HG03520 (cell line): ENCODE data around the gene GPATCH11.

Experiments used
- ATAC-seq: cut with Tn5 transposase; IDR thresholded peaks from one replicate; pipeline ENCODE4 v1.9.1; 2021; ENCODE audit warnings: mild to moderate bottlenecking, moderate library complexity; ENCODE audit not compliant: unreplicated experiment

Gene GPATCH11

DNA sequence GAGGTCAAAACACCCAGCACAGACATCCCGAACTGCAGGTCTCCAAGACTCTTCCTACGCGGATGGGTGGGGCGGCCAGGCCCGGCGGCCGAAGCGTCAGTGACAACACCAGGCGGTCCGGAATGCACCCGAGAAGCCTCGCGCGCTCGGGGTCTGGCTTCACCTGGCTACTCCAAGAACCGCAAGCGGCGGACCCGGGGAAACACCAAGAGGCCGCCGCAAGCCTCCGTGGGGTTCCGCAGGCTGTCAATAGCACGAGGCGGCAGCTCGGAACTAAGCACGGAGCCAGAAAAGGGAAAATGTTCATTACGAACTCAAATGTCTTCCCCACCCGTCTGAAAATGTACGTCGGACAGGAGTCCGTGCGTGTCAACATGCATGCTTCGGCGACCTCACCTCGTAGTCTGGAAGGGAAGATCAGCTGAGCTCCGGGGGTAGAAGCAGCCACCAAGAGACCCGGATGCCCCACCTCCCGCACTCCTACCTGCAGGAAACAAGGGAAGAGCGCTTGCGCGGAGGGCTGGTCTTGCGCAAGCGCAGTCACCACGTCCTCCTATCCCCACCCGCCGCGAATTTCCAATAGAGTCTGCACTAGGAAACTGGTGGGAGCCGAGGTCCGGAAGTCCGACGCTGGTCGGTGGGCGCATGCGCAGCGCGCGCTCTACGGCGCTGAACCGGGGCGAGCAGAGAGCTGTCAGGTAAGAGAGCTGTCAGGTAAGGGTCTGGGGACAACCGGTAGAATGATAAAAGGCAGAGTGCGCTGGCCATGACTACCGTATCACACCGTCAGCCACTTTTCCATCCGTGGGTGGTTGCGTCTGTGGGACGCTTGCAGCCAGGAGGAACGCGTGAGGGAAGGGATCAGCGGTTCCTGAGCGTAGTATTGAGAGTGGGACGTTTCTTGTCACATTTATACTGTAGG lies at the start of gene GPATCH11, which contains the start of gene HEATR5B:
Gene GPATCH11, plus strand, starts transcription at position 646 of the 922 bp plus-strand sequence. CDS start 3,864 bp downstream, outside the sequence.
Gene HEATR5B, minus strand, starts transcription at position 500 of the 922 bp plus-strand sequence. CDS start 958 bp downstream, outside the sequence.
- peak; percentile 76 for ATAC-seq

GRCh38 chr2:37037771-37038170 lies 46.5 kb upstream of the GPATCH11 start:
- ATAC-seq: no peak

GRCh38 chr2:37039580-37039979 lies 44.7 kb upstream of the GPATCH11 start:
- no peak for ATAC-seq

- no peak for ATAC-seq
Observed at GRCh38 chr2:37052600-37053332, 31.6 kb upstream of the GPATCH11 start.

DNA sequence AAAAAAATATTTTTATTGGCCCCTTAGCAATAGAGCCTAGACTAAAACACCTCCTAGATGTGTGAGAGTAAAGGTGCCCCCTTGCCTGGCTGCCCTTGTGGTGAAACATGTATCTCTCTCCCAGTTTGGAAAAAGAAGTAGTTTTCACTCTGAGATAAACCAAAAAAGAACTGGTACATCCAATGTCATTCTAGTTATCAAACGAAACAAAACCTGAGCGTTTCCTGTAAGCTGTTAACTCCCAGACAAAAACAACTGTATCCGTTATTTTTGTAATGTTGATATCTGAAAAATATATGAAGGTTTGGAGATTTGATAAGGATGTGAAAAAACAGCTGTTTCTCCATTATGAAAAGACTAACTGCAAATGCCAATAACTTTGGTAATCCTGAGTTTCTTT lies 24.5 kb upstream of the GPATCH11 start:
- ATAC-seq: no peak

DNA sequence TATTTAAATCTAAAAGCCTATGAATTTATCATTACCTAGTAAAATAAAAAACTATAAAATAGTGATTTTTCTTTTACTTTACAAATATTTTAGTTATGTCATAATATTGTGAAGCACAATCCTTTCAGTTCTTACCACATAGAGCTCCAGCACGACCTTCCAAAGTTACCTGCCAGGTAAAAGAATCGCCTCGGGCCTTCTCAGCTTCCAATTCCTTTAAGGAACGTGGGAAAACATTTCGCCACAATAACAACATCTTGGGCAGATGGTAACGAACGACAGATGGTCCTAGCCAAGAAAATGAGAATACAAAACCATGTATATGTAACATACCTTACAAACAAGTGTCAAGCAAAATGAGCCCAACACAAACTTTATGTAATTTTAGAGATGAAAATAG lies 23.9 kb upstream of the GPATCH11 start:
- ATAC-seq: no peak

DNA sequence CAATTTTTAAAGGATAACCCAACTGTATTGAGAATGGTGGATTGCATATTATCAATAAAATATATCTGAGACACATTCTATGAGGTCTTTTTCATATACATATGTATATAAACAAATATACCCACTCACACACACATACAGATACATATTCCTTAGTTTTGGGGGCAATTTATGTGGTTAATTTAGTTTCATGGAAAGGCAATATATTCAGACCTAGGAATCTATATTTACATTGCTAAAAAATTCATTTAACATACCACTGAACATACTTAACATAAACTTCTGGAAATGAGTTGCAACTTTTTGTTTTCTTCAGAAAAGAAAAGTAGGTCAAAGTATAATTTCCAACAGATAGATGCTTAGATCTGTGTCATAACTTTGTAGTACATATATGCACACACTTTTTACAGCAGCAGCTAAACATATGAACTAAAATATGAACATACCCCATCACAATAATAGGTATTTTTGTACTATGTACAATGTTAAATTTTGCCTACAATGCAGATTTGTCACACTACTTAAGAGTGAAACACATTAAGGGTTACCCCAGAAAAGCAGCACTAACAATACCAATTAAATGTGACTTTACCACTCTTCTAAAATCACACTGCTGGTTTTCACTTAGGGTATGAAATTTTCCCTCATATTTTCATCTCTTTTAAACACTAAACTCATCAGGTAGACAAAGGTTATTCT lies 23.2 kb upstream of the GPATCH11 start:
- ATAC-seq: no peak

DNA sequence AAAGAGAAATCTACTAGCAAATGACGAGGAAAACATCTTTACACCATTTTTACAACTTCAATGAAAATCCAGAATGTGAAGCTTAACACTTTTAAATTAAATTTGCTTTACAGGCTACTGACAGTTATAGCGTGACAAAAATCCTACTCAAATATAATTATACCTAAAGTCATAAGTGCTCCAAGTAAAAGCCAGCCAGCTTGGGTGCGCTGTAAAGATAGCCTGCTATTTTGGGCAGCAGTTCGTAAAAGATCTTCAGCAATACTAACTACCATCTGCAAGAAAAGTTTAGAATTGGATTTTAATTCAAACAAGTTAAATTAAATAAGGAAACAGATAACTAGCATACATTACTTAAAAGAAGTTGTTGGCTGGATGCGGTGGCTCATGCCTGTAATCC lies 22.5 kb upstream of the GPATCH11 start:
- ATAC-seq: no peak

DNA sequence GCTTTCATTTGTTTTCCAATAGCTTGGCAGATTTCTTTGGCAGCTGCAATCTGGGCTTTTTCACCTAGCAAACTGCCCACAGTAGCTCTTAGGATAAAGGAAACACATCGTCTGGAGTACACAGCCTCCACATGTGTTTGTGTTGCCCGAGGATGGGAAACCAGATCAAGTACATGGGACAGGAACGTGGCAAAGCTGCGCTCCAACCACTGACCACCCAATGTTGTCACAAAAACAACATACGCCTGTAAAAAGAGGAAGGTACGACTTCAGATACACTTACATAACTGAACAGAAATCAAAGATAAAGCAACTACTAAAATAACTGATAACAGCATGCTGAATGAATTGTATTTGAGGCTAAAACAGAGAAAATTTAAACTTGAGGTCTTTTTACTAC lies 15.6 kb upstream of the GPATCH11 start:
- no peak for ATAC-seq

GRCh38 chr2:37070931-37071330 lies 13.4 kb upstream of the GPATCH11 start:
- no peak for ATAC-seq

- ATAC-seq: no peak
Observed at GRCh38 chr2:37080266-37080665, 4.1 kb upstream of the GPATCH11 start.

- no peak for ATAC-seq
Observed at GRCh38 chr2:37080689-37081088, 3.6 kb upstream of the GPATCH11 start.

- ATAC-seq: no peak
Observed at GRCh38 chr2:37084797-37085196, 479 bp downstream of the GPATCH11 start.

- no peak for ATAC-seq
Observed at GRCh38 chr2:37085731-37086147, 1.4 kb downstream of the GPATCH11 start.

- peak; percentile 78 for ATAC-seq
Observed at GRCh38 chr2:37090019-37090477, 5.7 kb downstream of the GPATCH11 start.

- peak; percentile 52 for ATAC-seq
Observed at GRCh38 chr2:37091873-37092272, 7.6 kb downstream of the GPATCH11 start.

DNA sequence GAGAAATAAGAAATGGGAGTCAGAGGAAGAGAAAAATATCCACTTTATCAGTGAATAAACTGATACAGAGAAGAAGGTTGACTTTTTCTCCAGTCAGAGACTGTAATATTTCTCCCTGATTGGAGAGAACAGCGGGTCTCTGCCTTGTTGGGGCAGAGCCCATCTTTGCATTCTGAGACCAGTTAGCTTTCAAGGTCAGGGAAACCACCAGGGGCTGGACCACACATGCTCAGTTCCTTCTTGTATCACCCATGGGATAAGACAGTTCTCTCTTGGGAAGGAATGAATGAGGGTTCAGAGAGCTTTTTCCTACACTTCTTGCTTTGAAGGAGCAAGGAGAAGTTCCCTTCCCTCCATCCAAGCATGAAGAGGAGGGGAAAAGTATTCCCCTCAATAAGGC lies 12.2 kb downstream of the GPATCH11 start:
- ATAC-seq: no peak

DNA sequence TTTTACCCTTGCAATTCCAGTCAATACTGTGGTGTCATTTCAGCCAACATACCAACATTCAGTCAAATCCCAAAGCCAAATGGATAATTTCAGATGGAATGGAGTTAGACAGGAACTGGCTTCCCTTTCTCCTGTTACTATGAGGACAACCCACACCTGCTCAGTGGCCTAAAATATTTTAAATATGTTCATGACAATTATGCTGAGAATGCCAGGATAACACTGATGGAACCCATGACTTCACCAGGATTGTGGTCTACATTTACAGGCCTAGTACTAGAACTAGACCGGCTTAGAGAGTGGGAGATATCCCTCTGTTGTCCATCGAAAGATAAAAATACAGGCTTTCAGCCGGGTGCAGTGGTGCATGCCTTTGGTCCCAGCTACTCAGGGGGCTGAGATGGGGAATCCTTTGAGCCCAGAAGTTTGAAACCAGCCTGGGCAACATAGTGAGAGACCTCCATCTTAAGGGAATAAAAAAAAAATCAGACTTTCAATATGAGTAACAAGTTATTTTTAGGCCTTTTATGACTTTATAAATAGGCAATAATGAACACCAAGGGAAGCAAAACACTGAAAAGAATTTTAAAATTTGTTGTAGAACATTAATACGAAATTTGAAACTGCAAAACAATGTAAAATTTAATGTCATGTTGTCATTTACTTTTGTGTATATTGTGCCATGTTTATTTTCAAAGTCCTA lies 14.2 kb downstream of the GPATCH11 start:
- ATAC-seq: no peak

DNA sequence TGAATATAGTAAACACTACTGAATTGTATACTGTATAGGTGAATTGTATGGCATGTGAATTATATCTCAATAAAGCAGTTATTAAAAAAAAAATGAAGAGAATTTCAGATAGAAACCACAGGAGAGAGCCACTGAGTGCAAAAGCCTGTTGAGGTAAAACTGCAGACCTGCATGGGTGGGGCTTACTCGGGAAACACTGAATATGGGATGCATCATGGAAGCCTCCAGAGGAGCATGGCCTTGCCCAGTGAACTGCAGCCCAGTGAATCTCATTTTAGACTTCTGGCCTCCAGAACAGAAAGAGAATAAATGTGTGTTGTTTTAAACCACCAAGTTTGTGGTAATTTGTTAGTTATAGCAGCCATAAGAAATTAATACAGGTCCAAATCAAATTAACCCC lies 15.7 kb downstream of the GPATCH11 start:
- ATAC-seq: no peak

DNA sequence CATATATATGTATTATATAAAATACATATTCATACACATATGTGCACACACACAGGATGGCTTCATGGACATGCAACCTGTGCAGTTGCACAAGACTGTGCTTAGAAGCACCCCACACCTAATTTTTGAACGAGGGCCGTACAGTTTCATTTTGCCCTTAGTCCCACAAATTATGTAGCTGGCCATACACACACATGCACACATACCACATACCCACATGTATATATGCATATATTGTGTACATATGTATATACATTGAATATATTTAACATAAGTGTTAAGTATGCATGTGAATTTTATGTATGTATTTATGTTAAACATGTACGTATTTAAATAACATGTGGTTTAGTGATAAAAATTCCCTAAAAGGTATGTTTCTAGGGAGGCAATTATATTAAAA lies 18.3 kb downstream of the GPATCH11 start:
- no peak for ATAC-seq
